OCI-LY1 (cell line): Measurements from ENCODE around the gene BDNF.

Experiments used
- EZH2 ChIP-seq: fragments of 200-600 bp; sonication (generic), shearing (Covaris generic); IDR thresholded peaks from 2 replicates; pipeline ENCODE4 v1.8.0; 2017; ENCODE audit warnings: borderline replicate concordance, mixed run types, mild to moderate bottlenecking, antibody characterized with exemption, low read length, moderate library complexity, mixed read lengths
- TF ChIP-seq, protein P1 (sequence below): fragments of 200-600 bp; sonication (generic), shearing (Covaris generic); IDR thresholded peaks from 2 replicates; pipeline ENCODE4 v1.5.1; 2017; ENCODE audit warnings: mild to moderate bottlenecking, antibody characterized with exemption, low read length, moderate library complexity, mixed read lengths

DNA sequence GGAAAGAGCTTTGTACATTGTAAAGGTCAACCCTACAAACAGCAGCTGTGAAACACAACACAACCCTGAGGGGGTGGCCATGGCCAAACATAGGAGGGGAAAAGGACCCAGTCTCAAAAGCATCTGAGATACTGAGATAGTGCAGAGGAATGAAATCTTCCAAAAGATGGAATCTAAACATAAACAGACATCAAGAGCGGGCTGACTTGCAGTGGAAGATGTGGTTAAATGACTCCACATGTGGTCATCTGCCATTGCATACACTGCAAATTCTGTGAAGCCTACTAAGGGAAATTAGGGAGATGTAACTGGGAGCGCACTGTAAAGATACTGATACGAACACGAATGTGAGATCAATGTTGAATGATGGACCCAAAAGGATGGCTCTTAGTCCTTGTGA is 22.0 kb downstream of the BDNF start:
- TF ChIP-seq, protein P1, sequence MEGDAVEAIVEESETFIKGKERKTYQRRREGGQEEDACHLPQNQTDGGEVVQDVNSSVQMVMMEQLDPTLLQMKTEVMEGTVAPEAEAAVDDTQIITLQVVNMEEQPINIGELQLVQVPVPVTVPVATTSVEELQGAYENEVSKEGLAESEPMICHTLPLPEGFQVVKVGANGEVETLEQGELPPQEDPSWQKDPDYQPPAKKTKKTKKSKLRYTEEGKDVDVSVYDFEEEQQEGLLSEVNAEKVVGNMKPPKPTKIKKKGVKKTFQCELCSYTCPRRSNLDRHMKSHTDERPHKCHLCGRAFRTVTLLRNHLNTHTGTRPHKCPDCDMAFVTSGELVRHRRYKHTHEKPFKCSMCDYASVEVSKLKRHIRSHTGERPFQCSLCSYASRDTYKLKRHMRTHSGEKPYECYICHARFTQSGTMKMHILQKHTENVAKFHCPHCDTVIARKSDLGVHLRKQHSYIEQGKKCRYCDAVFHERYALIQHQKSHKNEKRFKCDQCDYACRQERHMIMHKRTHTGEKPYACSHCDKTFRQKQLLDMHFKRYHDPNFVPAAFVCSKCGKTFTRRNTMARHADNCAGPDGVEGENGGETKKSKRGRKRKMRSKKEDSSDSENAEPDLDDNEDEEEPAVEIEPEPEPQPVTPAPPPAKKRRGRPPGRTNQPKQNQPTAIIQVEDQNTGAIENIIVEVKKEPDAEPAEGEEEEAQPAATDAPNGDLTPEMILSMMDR = no peak
- TF ChIP-seq EZH2 = no peak
